Tibial nerve (tissue), 3 donors: ENCODE results near the gene RPTN.

Experiments
- CTCF ChIP-seq, 5 experiments: fragments of 200-600 bp in 3 of 5; fragments of 450-650 bp in 2 of 5; sonication (generic) in 3 of 5; IDR thresholded peaks; one replicate each; pipeline ENCODE4 v1.5.1; 2016 to 2019; ENCODE audit warnings: antibody characterized with exemption in 5 of 5, mild to moderate bottlenecking in 3 of 5, moderate library complexity in 2 of 5
- POLR2A ChIP-seq, 2 donors: fragments of 450-650 bp; IDR thresholded peaks; one replicate each; pipeline ENCODE4 v1.6.1; 2017; ENCODE audit warnings: antibody characterized with exemption in 2 of 2, mild to moderate bottlenecking in 2 of 2, moderate library complexity in 2 of 2

- TF ChIP-seq POLR2A (IDR thresholded peaks at IDR 0.05), result no peak
- TF ChIP-seq CTCF (IDR thresholded peaks at IDR 0.05), result no peak
These were observed 38.4 kb upstream of the RPTN start for GRCh38 chr1:152197361-152197941.
